ENCODE results near the gene ALG14. TPM values are rescaled to one million over a fixed set of nuclear protein-coding genes. Genes with fewer than 3 reads are reported as not detected.

The ALG14 gene
- total and polyA plus RNA-seq, 2 of the 4 experiments (the other 2 are of a cell fraction): 1.7 to 2.0 TPM

- in situ Hi-C loops (cut with MboI; ENCODE audit: low sequenced_read_pairs): no loop called here
- H4K20me1 ChIP-seq (ENCODE audit: insufficient read depth, low read length): no peaks in the 10 kb centered on the region
- POLR2A ChIA-PET (ENCODE audit: unreplicated experiment): no interaction called here
- DNase-seq (no peak), ATAC-seq (ENCODE audit: low read depth) (no peak)
- no peak overlapping the region for H3K23ac ChIP-seq (ENCODE audit: low read depth, low read length)
- H3K4me3 ChIP-seq (ENCODE audit: insufficient read depth, low read depth, low read length): no peak overlapping the region
- no peak overlapping the region for H2AK5ac ChIP-seq (ENCODE audit: low read depth, low read length)
- H3K9me3 ChIP-seq (ENCODE audit: control insufficient read depth, insufficient read depth, low read length): no peaks in the 10 kb centered on the region
- intact Hi-C loops (cut with micrococcal nuclease): no loop called here
- no peak overlapping the region for H2BK20ac ChIP-seq (ENCODE audit: low read depth, low read length)
- no peak overlapping the region for H2AFZ ChIP-seq (replicated peaks; ENCODE audit: low read length, poor library complexity)
- no peak overlapping the region for H3K4me2 ChIP-seq (ENCODE audit: low read depth, low read length)
- no peak overlapping the region for H2BK15ac ChIP-seq (ENCODE audit: low read depth, low read length)
- H3K9me1 ChIP-seq (ENCODE audit: insufficient read depth, low read length): 0 out of 2 replicates have a peak, but pooled peaks cover 2% of the 10 kb centered on the region
- no peak overlapping the region for H3K56ac ChIP-seq (ENCODE audit: extremely low read depth, insufficient read depth, low read length)
- no TSS peak for BruUV-seq (replicated peaks)
- no peak overlapping the region for H3K27ac ChIP-seq (ENCODE audit: insufficient read depth, low read length)
- no peak overlapping the region for H3K9ac ChIP-seq (ENCODE audit: low read depth, low read length)
- no peak overlapping the region for H4K91ac ChIP-seq (ENCODE audit: insufficient read depth, low read depth, low read length)
- H3K36me3 ChIP-seq (ENCODE audit: control insufficient read depth, insufficient read depth, low read length): no peaks in the 10 kb centered on the region
- TF ChIP-seq RFX5 (IDR thresholded peaks at IDR 0.05; ENCODE audit: low read depth, low read length) (no peak), MAZ (IDR thresholded peaks at IDR 0.05; ENCODE audit: borderline replicate concordance, low read depth, low read length) (no peak), MAFK (IDR thresholded peaks at IDR 0.05; ENCODE audit: low read depth, low read length) (no peak), RAD21 (IDR thresholded peaks at IDR 0.05; ENCODE audit: low read length) (no peak), RCOR1 (IDR thresholded peaks at IDR 0.05; ENCODE audit: insufficient replicate concordance, low read length) (no peak), BHLHE40 (IDR thresholded peaks at IDR 0.05; ENCODE audit: low read depth, low read length) (no peak), CEBPB (IDR thresholded peaks at IDR 0.05; ENCODE audit: low read depth, low read length) (no peak), MXI1 (IDR thresholded peaks at IDR 0.05; ENCODE audit: borderline replicate concordance, low read depth, low read length) (no peak)
- no peak overlapping the region for H3K4ac ChIP-seq (ENCODE audit: low read depth, low read length)
- H4K5ac ChIP-seq (ENCODE audit: low read depth, low read length): no peak overlapping the region
- H2BK120ac ChIP-seq (ENCODE audit: low read depth, low read length): no peak overlapping the region
- H3K79me1 ChIP-seq (ENCODE audit: low read depth in 1 of 2, low read length in 2 of 2): no peaks in the 10 kb centered on the region
- H2BK5ac ChIP-seq (ENCODE audit: low read depth, low read length, poor library complexity, severe bottlenecking): no peak overlapping the region
- WGBS, 2 experiments (ENCODE audit: extremely low coverage in 2 of 2, insufficient read length in 1 of 2): no CpG with 5 or more reads among the region's 1 CpG
- no peak overlapping the region for H3K14ac ChIP-seq (replicated peaks; ENCODE audit: low read depth, low read length)
- H2AK9ac ChIP-seq (replicated peaks; ENCODE audit: low read depth, low read length, poor library complexity): no peak overlapping the region
- H3K27me3 ChIP-seq (ENCODE audit: control insufficient read depth, insufficient read depth, low read length): no peaks in the 10 kb centered on the region
- H3K18ac ChIP-seq (ENCODE audit: low read depth, low read length): no peak overlapping the region
- CTCF ChIA-PET: no interaction called here
- no peak overlapping the region for H4K8ac ChIP-seq (ENCODE audit: low read depth in 2 of 2, low read length in 2 of 2)
- peaks cover 3% of the 10 kb centered on the region for H3K4me1 ChIP-seq (ENCODE audit: control insufficient read depth, insufficient read depth, low read length)
- dilution Hi-C loops (cut with HindIII; ENCODE audit: low sequenced_read_pairs, unreplicated experiment): no loop called here
These were observed 106.7 kb downstream of the ALG14 start for GRCh38 chr1:94966033-94966432.
